ENCODE measurements around the gene NTM.

DNA sequence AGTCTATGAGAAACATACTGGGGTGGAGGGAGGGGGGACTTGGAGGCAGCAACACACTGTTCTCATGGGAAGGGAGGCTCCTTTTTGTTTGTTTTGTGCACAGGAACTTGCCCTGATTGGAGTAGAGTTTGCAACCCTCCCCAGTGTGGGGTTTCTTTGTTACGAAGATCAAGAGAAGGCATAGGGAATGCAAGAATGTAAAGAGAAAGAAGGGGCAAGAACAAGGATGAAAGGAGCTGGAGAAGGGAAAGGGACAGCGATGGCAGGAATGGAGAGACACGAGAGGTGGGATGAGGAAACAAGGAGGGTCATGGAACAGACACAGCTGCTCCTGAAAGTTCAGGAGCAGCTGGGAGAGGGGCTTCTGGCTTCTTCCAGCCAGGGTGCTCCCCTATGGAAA, 611.7 kb downstream of the NTM start:
- TF ChIP-seq, protein P1, sequence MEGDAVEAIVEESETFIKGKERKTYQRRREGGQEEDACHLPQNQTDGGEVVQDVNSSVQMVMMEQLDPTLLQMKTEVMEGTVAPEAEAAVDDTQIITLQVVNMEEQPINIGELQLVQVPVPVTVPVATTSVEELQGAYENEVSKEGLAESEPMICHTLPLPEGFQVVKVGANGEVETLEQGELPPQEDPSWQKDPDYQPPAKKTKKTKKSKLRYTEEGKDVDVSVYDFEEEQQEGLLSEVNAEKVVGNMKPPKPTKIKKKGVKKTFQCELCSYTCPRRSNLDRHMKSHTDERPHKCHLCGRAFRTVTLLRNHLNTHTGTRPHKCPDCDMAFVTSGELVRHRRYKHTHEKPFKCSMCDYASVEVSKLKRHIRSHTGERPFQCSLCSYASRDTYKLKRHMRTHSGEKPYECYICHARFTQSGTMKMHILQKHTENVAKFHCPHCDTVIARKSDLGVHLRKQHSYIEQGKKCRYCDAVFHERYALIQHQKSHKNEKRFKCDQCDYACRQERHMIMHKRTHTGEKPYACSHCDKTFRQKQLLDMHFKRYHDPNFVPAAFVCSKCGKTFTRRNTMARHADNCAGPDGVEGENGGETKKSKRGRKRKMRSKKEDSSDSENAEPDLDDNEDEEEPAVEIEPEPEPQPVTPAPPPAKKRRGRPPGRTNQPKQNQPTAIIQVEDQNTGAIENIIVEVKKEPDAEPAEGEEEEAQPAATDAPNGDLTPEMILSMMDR (IDR thresholded peaks at IDR 0.05): no peak
- TF ChIP-seq POLR2A (IDR thresholded peaks at IDR 0.05): no peak
- TF ChIP-seq POLR2AphosphoS5 (IDR thresholded peaks at IDR 0.05): no peak

Data from breast epithelium (tissue), 3 donors.